Left lobe of liver (tissue), 2 donors: ENCODE results near the gene NDUFB11. TPM values are rescaled to one million over a fixed set of nuclear protein-coding genes. Genes with fewer than 3 reads are reported as not detected.

Experiments
- ATAC-seq: fragments of 200-7000 bp; cut with Tn5 transposase; one replicate; pipeline ENCODE4 v1.9.1; 2020; ENCODE audit warnings: mild to moderate bottlenecking, moderate library complexity
- DNase-seq: peaks from one replicate; pipeline ENCODE4 v3.0.0-alpha.2; 2020; ENCODE audit warnings: low spot score
- total RNA-seq: library from RNA; stranded (reverse); gene quantifications from one replicate; pipeline ENCODE4 v1.2.1, GENCODE V29; 2021
- donor health status: DM: no; HTN: no; CAD: no; lungs with moderate emphysema.
- donor health status: DM: no; HTN: yes; CAD: no.

Gene NDUFB11
- total RNA-seq, 1 donor from 2014 or later, result 67.1 TPM

- ATAC-seq, result peak; percentile 33
- no peak for DNase-seq
Observed at GRCh38 chrX:47093248-47093647, 51.3 kb downstream of the NDUFB11 start.

Other genes starting within 250 kb of the NDUFB11 start
- 8.5 TPM for gene JADE3, start 232.3 kb downstream of the NDUFB11 start, total RNA-seq
- gene RGN, start 66.3 kb downstream of the NDUFB11 start, total RNA-seq, result 188 TPM
- gene RBM10, start 519 bp upstream of the NDUFB11 start, total RNA-seq, result 15.0 TPM
- gene UBA1, start 49.1 kb upstream of the NDUFB11 start, total RNA-seq, result 87.2 TPM
- 21.7 TPM for gene CDK16, start 74.0 kb upstream of the NDUFB11 start, total RNA-seq
- 10.2 TPM for gene USP11, start 88.3 kb upstream of the NDUFB11 start, total RNA-seq
- not detected for gene ZNF157, start 225.9 kb upstream of the NDUFB11 start, total RNA-seq